GF-D8 (cell line): ENCODE data around the gene MGLL.
"Not testable (repeated sequence)": the region's sequence is repeated elsewhere in the genome, so short reads cannot be mapped to it uniquely, and the experiment has no call there.

Experiments used
- DNase-seq: peaks from one replicate; lab custom pipeline; 2025; lab: John Stamatoyannopoulos, UW

The MGLL gene

DNA sequence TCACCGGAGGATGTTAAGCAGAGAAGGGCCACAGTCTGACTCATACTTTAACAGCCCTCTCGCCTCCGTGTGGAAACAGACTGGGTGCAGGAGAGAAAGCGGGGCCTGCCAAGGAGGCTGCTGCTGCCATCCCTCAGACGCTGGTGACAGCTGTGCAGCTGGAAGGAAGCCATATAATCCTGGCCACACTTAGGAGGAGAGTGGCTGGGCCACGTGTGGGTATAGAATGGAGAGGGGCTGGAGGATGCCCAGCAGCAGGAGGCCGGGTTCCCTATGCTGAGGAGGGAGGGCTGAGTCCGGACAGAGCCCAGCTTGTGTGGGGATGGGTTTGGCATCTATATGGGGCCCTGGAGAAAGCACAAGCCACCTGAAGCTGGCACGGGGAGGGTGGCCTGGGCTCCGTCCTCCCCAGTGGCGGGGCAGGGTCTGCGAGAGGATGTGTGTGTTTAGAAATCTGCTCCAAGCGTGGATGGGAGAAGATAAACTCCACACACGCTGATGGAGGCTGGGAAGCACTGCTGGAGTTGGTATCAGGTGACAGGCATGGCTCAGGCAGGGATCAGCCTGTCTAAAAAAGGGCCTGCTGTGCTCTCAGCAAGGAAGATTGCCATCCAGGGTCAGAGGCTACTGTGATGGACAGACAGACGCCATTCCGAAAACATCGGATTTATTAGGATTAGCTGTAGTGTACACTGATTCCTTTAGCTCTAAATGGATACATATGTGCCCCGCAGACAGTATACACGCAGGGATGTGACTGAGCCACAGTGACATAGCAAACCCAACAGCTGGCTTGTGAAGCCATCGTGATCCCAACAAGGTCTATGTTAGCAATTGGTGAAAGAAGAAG is 133.7 kb downstream of the MGLL start:
- no peak for DNase-seq

DNA sequence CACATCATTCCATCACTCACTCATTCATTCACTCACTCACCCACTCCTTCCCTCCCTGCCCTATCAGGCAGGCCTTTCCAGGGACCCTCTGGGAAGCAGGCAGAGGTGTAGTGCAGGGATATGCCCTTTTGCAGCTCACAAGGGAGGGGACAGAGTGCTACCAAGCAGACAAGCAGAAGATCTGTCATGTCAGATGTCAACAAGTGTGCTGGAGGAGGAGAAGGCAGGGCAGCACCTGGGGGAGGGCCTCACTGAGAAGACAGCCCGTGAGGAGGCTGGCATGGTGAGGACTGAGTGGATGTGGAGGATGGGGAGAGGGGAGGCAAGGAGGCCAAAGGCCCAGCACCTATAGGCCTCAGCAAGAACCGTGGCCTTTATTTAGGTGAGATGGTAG is 134.3 kb downstream of the MGLL start:
- DNase-seq: no peak

DNA sequence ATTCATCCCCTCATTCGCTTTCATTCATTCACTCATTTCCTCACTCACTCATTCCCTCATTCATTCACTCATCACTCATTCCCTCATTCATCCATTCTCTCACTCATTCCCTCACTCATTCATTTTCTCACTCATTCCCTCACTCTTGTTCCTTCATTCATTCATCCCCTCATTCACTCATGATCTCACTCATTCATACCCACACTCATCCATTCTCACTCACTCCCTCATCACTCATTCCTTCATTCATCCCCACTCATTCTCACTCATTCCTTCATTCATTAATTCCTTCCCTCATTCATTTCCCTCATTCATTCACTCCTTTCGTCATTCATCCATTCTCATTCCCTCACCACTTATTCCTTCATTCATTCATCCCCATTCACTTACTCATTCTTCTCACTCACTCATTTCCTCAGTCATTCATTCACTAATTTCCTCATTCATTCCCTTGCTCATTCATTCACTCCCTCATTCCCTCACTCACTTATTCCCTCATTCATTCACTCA is 135.0 kb downstream of the MGLL start:
- no peak for DNase-seq

DNA sequence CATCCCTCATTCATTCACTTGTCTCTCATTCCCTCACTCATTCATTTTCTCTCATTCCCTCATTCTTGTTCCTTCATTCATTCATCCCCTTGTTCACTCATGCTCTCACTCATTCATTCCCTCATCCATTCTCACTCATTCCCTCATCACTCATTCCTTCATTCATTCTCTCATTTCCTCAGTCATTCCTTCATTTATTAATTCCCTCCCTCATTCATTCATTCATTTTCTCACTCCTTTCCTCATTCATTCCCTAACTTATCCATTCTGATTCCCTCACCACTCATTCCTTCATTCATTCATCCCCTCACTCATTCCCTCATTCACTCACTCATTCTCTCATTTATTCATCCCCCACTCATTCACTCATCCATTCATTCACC is 135.8 kb downstream of the MGLL start:
- no peak for DNase-seq

DNA sequence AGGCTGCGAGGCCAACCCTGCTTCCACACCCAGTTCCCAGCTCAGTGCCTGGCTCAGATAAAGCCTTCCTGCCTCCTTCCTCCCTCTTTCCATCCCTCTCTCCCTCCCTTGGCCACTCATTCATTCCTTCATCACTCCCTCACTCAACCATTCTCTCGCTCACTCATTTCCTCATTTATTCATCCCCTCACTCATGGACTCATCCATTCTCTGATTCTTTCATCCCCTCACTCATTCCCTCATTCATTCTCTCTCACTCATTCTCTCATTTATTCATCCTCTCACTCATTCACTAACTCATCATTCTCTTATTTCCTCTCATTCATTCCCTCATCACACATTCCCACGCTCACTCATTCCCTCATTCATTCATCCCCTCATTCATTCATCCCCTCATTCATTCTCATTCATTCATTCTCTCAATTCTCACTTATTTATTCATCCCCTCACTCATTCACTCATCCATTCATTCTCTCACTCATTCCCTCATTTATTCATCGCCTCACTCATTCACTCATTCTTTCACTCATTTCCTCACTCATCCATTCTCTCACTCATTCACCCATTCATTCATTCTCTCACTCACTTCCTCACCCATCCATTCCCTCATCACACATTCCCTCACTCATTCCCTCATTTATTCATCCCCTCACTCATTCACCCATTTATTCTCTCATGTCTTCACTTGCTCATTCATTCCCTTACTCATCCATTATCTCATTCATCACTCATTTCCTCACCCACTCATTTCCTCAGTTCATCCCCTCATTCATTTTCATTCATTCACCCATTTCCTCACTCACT is 136.4 kb downstream of the MGLL start:
- no peak for DNase-seq

DNA sequence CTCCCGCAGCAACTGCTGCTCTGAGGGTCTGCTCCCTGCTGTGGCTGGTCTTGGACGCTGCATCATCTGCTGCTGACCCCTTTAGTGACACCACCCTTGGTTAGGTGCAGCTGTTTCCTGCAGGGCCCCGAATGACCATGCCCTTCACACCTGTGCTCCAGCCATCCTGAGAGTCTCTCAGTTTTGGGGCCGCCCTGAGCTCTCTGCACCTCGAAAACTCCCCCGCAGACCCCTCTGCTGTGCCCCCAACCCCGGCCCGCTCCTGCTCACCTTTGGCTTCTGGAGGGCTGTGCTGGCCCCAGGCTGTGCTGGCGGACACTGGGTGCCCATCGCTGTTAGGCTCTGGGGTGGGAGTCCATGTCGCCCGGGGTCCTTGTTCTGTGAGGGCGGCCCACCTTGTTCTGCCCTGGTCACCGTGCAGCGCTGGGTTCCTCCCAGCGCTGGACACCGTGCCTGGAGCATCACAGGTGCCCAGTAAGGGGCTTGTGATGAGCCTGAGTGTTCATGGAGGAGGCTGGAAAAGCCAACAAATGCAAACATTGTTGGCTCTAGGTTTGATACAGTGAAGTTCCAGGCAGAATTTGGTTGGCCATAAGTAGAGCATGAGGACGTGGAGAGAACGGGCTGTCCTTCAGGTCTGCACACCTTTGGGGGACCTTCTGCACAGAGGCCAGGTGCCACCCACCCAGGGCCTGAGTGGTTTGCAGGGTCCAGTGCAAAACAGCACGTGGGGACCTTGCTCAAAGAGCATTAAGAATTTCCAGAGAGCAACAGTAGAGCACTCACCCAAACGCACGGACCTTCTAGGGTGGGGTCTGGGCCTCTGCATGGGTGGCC is 137.2 kb downstream of the MGLL start:
- DNase-seq: no peak

DNA sequence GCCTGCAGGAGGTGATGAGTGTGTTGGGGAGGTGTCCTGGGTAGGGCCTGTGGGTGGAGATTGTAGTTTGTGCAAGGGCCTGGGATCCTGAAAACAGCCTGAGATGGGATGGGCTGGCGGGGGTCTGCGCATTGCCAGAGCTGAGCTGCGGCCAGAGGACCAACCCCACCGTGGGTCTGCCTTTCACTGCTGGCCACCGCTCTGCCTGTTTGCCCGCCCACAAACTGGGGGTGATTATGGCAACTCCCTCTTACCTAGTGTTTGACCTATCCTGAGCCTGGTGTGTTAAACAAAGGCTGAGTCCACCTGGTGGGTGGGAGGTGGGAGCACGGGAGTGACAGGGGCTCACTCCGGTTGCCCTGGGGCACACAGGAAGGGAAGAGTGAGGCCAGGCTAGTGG is 139.8 kb downstream of the MGLL start:
- DNase-seq: no peak

DNA sequence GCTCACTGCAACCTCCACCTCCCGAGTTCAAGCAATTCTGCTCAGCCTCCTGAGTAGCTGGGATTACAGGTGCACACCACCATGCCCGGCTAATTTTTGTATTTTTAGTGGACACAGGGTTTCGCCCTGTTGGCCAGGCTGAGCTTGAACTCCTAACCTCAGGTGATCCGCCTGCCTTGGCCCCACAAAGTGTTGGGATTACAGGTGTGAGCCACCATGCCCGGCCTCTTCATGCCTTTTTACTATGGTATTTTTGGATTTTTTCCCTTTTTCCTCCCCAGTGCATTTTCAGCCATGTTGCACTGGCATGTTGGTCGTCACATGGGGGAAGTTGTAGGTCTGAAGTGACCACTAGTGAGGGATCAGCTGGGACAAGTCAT is 140.2 kb downstream of the MGLL start:
- DNase-seq: not testable (repeated sequence)

DNA sequence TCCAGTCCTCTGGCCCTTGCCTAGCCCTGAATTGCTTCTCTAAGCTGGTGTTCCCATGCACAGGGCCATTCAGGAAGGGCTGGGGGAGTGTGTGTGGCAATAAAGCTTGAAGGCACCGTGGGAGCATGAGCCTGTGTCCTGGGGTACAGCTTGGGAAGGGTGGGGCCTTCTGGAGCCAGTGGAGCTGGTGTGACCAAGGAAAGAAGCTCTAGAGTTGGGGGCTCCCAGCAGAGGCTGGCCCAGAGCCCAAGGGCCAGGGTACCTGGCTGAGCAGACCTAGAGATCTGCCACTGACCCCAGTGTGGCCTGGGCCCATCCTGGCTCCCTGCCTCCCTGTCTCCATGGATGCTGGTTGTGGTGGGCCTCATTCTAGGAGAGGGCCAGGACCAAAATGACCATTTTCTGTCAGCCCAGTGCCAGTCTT is 141.5 kb downstream of the MGLL start:
- no peak for DNase-seq

DNA sequence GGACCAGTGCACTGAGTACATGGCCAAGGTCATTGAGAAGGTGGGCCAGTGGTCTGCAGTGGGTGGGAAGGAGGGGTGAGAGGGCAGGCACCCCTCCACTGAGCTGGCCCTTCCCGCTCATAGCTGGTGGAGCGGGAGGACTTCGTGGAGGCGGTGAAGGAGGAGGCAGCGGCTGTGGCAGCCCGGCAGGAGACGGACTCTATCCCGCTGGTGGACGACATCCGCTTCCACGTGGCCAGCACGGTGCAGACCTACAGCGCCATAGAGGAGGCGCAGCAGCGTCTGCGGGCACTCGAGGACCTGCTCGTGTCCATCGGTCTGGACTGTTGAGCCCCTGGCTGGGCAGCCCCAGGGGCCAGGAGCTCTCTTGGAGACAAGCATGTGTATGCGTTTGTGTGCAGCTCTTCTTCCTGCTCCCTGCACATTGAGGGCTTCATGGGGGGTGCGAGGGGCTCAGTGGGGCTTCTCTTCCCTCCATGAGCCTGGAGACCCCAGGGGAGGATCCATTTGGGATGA is 142.1 kb downstream of the MGLL start:
- no peak for DNase-seq

DNA sequence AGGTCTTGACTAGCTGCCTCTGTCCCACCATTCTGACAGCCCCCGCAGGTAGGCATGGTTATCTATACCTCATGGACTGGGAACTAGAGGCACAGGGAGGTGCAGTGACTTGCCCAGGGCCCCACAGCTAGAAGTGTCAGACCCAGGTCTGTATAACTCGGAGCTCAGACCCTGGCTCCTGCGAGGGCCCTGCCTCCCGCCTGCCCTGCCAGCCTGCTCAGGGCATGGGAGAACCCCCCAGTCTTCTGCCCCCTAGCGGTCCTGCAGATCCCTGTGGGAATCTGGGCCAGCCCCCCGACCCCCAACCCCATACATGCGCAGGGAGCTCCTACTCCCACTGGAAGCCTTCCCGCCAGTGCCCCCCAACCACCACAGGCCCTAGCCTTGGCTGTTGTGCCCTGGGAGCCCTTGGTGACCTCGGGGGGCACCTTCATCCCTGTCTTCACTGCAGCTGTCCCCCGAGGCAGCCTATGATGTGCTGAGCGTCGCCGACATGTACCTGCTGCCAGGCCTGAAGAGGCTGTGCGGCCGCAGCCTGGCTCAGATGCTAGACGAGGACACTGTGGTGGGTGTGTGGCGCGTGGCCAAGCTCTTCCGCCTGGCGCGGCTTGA is 142.7 kb downstream of the MGLL start:
- no peak for DNase-seq

DNA sequence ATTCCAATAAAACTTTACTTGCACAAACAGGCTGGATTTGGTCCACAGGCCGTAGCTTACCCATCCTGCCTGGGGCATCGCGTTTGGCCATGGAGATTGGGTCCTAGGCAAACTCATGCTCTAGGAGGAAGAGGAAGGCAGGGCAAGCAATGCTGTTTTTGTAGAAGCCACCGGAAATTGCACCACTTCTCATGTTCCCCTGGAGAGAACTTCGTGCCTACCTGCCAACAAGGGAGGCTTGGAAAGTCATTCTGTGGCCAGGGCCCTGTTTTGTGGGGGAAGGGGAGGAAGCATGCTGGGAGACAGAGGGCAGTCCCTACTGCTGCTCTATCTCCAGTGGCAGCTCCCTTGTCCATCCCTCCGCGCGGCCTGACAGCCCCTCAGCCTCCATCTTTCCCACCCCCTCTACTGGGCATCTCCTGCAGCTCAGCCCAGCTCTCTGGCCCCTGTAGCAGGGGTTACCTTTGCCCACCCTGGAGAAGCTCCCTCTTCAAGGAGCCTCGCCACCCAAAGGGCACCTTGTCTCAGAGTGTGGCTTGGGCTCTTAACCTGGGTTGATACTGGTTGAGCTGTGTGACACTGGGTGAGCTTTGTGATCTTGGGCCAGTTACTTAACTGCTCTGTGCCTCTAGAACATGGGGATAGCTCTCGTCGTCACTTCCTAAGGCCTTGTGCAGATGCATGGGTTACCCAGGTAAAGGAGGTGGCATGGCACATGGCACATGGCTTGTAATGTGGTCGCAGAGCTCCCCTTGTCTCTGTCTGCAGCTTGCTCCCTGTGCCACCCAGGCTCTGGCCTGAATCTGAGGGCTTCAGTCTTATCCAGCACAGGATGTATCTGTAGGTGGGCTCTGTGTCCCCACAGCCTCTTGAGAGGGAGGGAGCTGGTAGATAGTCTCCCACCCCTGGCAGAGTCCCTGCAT is 143.4 kb downstream of the MGLL start:
- DNase-seq: peak; percentile 83

DNA sequence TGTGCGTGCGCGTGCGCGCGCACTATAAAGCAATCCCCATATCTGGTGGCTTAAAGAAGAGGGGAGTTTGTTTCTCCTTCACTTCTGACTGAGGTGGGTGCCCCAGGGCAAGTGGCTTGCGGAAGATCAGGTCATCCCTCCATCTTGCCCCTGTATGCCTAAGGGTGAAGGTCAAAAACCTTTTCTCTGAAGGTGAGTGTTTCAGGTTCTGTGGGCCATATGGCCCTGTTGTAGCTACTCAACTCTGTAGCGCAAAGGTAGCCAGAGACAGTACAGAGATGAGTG is 144.1 kb downstream of the MGLL start:
- no peak for DNase-seq

DNA sequence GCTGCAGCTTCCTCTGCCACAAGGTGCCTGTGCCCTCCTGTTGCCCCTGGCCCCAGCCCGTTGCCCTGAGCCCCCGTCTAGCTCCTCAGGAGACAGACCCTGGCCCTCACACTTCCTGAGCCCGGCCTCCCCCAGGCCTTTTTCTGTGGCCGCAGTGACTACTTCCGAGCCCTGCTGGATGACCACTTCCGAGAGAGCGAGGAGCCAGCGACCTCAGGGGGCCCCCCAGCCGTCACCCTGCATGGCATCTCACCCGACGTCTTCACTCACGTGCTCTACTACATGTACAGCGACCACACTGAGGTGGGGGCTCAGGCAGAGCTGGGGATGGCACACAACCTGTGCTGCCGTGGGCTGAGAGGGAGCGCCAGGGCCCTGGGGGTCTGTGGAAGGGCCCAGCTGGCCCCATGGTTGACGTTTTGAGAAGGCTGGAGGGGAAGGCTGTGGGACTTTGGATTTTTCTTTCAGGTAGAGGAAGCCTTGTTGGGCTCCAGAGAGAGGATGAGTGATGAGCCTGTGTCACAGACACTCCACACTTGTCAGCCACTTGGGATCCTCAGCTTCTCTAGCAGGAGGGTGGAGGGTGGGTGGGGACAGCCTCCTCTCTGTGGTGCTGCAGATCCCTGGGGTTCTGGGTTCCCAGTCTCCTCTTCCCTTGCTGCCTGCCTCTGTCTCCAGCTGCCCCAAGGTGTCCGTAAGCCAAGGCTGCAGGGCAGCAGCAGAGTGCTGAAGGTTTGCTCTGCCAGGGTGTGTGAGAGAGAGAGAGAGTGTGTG is 144.6 kb downstream of the MGLL start:
- no peak for DNase-seq

DNA sequence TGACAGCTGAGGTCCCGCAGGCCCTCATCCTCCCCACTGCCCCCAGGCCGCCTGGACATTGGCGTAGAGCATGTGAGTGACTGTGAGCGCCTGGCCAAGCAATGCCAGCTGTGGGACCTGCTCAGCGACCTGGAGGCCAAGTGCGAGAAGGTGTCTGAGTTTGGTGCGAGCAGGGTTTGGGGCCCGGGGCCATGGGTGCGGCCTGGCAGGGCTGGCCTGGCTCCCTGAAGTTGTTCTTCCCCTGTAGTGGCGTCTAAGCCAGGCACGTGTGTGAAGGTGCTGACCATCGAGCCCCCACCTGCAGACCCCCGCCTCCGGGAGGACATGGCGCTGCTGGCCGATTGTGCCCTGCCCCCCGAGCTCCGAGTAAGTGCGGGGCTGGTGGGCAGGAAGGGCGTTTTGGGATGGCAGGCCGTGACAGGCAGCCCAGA is 145.4 kb downstream of the MGLL start:
- DNase-seq: no peak

DNA sequence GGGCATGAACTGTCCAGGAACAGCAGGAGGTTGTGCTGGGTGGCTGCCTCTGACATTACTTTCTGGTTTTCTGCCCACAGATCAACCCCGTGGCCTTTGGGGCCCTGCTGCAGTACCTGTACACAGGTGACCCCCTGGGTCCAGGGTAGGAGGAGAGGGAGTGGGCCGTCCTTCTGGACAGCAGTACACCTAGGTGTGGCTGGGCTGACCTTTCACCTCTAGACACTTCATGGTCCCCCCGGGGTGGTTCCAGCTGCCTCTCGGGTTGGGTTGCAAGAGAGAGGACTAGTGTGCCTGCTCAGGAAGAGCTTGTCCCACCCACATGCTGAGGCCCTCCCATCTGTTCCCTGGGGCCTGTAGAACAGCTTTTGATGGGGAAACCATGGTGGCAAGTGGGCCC is 145.9 kb downstream of the MGLL start:
- no peak for DNase-seq

DNA sequence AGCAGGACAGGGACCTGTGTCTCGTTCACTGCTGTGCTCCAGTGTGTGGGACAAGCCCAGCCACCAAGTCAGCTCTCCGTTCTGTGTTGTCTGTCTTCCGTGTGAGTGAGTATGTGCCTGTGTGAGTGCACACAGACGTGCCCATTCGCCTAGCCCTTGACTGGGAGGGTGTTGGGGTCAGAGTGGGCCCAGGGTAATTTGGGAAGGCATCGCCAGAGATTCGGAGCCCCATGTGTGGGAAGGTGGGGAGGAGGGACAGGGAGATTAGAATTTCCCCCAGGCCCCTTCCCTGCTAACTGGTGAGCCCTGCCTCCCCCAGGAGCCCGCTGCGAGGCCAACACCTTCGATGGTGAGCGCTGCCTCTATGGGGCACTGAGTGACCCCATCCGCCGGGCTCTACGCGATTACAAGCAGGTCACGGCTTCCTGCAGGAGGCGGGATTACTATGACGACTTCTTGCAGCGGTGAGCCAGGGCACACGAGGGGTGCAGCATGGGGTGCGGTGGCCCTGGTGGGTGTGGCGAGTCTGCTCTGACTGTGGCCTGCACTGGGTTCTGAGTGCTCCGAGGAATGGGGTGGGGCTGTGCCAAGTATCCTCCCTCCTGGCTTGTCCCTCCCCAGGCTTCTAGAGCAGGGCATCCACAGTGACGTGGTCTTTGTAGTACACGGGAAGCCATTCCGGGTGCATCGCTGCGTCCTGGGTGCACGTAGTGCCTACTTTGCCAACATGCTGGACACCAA is 146.5 kb downstream of the MGLL start:
- DNase-seq: no peak

DNA sequence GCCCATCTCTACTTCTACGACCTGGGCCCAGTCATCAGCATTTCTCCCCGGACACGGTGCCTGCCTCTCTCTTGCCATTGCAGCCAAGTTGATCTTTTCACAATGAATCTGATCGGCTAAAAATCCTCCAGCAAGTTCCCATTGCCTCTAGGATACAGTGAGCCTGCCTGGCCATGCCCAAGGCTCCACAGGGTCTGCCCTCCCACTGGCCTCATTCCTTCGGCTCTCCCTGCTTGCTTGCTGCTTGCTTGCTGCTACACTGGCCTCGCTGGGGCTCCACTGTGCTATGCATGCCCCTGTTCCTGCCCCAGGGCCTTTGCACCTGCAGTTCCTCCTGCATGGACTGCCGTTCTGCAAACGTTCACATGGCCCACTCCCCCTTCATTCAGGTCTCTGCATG is 147.5 kb downstream of the MGLL start:
- no peak for DNase-seq

DNA sequence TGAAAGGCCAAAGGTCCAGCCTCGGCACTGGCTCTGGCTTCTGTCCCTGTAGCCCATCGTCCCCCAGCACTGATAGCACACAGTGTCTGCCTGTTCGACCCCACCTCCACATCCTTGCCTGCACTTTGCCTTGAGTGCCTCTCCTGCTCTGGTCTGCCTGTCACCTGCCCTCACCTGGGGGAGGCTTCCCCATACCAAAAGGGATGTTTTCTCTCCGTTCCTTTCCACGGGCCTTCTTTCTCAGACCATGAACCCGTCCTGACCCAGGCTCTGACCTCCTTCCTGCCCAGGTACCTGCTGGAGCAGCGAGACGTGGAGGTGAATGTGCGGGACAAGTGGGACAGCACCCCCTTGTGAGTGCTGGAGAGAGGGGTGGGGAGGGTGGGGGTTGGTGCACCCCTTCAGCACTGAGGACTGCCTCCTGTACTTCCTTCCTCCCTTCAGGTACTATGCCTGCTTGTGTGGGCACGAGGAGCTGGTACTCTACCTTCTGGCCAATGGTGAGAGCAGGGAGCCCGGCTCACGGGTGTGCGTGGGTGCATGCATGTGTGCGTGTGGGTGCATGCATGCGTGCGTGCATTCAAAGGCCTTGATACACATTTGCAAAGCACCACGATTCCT is 148.1 kb downstream of the MGLL start:
- DNase-seq: no peak
